DOHH2 (cell line): ENCODE results near the gene ARHGAP27.

Source experiments
- EZH2phosphoT487 ChIP-seq: fragments of 200-600 bp; sonication (generic); IDR thresholded peaks from 2 replicates; pipeline ENCODE4 v1.6.1; 2017; ENCODE audit warnings: borderline replicate concordance, mild to moderate bottlenecking, antibody characterized with exemption, low read length, moderate library complexity, mixed read lengths
- TF ChIP-seq, protein P1 (sequence below): fragments of 200-600 bp; sonication (generic); IDR thresholded peaks from one replicate; pipeline ENCODE4 v1.5.1; 2014; ENCODE audit warnings: antibody characterized with exemption, mild to moderate bottlenecking, low read depth, low read length; ENCODE audit not compliant: poor library complexity, severe bottlenecking

- TF ChIP-seq EZH2phosphoT487: no peak
- TF ChIP-seq, protein P1, sequence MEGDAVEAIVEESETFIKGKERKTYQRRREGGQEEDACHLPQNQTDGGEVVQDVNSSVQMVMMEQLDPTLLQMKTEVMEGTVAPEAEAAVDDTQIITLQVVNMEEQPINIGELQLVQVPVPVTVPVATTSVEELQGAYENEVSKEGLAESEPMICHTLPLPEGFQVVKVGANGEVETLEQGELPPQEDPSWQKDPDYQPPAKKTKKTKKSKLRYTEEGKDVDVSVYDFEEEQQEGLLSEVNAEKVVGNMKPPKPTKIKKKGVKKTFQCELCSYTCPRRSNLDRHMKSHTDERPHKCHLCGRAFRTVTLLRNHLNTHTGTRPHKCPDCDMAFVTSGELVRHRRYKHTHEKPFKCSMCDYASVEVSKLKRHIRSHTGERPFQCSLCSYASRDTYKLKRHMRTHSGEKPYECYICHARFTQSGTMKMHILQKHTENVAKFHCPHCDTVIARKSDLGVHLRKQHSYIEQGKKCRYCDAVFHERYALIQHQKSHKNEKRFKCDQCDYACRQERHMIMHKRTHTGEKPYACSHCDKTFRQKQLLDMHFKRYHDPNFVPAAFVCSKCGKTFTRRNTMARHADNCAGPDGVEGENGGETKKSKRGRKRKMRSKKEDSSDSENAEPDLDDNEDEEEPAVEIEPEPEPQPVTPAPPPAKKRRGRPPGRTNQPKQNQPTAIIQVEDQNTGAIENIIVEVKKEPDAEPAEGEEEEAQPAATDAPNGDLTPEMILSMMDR: no peak
Observed at GRCh38 chr17:45376171-45377005, 56.3 kb downstream of the ARHGAP27 start.
